Measurements from ENCODE around the gene ST6GAL1. TPM values are rescaled to one million over a fixed set of nuclear protein-coding genes. Genes with fewer than 3 reads are reported as not detected.

Gene ST6GAL1
- total RNA-seq, 1 donor = 3.3 TPM

- TF ChIP-seq CTCF (IDR thresholded peaks at IDR 0.05; ENCODE audit: insufficient read depth, low read length) = no peak
- H3K4me3 ChIP-seq (ENCODE audit: low read depth, low read length) = no peak overlapping the region
- DNase-seq (ENCODE audit: low read depth) = no peak
These were observed 4.8 kb downstream of the ST6GAL1 start for GRCh38 chr3:186935133-186935532.

GRCh38 chr3:186937017-186937875 lies 6.9 kb downstream of the ST6GAL1 start:
- no peak overlapping the region for H3K4me3 ChIP-seq (ENCODE audit: low read depth, low read length)
- TF ChIP-seq CTCF (IDR thresholded peaks at IDR 0.05; ENCODE audit: insufficient read depth, low read length) = no peak
- no peak for DNase-seq (ENCODE audit: low read depth)

- peak; percentile 61 for DNase-seq (ENCODE audit: low read depth)
- no peak for TF ChIP-seq CTCF (IDR thresholded peaks at IDR 0.05; ENCODE audit: insufficient read depth, low read length)
- no peak overlapping the region for H3K4me3 ChIP-seq (ENCODE audit: low read depth, low read length)
These were observed 8.4 kb downstream of the ST6GAL1 start for GRCh38 chr3:186938716-186939115.

GRCh38 chr3:186939536-186939935 lies 9.2 kb downstream of the ST6GAL1 start:
- no peak for TF ChIP-seq CTCF (IDR thresholded peaks at IDR 0.05; ENCODE audit: insufficient read depth, low read length)
- DNase-seq (ENCODE audit: low read depth) = no peak
- H3K4me3 ChIP-seq (ENCODE audit: low read depth, low read length) = no peak overlapping the region

GRCh38 chr3:186940967-186941366 lies 10.6 kb downstream of the ST6GAL1 start:
- TF ChIP-seq CTCF (IDR thresholded peaks at IDR 0.05; ENCODE audit: insufficient read depth, low read length) = no peak
- DNase-seq (ENCODE audit: low read depth) = peak; percentile 19
- H3K4me3 ChIP-seq (ENCODE audit: low read depth, low read length) = no peak overlapping the region

- no peak overlapping the region for H3K4me3 ChIP-seq (ENCODE audit: low read depth, low read length)
- TF ChIP-seq CTCF (IDR thresholded peaks at IDR 0.05; ENCODE audit: insufficient read depth, low read length) = no peak
- DNase-seq (ENCODE audit: low read depth) = no peak
These were observed 11.8 kb downstream of the ST6GAL1 start for GRCh38 chr3:186942168-186942567.
